ENCODE data around the gene TRIM6. TPM values are rescaled to one million over a fixed set of nuclear protein-coding genes. Genes with fewer than 3 reads are reported as not detected.

TRIM6 gene
- total RNA-seq, 1 donor from 2014 or later: 0.64 TPM

Other genes starting within 250 kb of the TRIM6 start
- gene OR51B6, start 245.1 kb upstream of the TRIM6 start, total RNA-seq (ENCODE audit: unreplicated experiment): not detected
- gene OR51M1, start 212.8 kb upstream of the TRIM6 start, total RNA-seq (ENCODE audit: unreplicated experiment): not detected
- not detected for gene OR51Q1, start 174.5 kb upstream of the TRIM6 start, total RNA-seq (ENCODE audit: unreplicated experiment)
- not detected for gene OR51I1, start 155.1 kb upstream of the TRIM6 start, total RNA-seq (ENCODE audit: unreplicated experiment)
- not detected for gene OR51I2, start 147.3 kb upstream of the TRIM6 start, total RNA-seq (ENCODE audit: unreplicated experiment)
- gene OR52D1, start 108.0 kb upstream of the TRIM6 start, total RNA-seq (ENCODE audit: unreplicated experiment): not detected
- gene UBQLN3, start 86.7 kb upstream of the TRIM6 start, total RNA-seq (ENCODE audit: unreplicated experiment): not detected
- not detected for gene UBQLNL, start 79.9 kb upstream of the TRIM6 start, total RNA-seq (ENCODE audit: unreplicated experiment)
- not detected for gene OR52H1, start 48.1 kb upstream of the TRIM6 start, total RNA-seq (ENCODE audit: unreplicated experiment)
- gene OR52B6, start 15.8 kb upstream of the TRIM6 start, total RNA-seq (ENCODE audit: unreplicated experiment): not detected
- gene TRIM34, start 28.4 kb downstream of the TRIM6 start, total RNA-seq (ENCODE audit: unreplicated experiment): not detected
- 2.6 TPM for gene TRIM5, start 88.4 kb downstream of the TRIM6 start, total RNA-seq (ENCODE audit: unreplicated experiment)
- 5.0 TPM for gene TRIM22, start 93.2 kb downstream of the TRIM6 start, total RNA-seq (ENCODE audit: unreplicated experiment)
- not detected for gene OR56B1, start 139.8 kb downstream of the TRIM6 start, total RNA-seq (ENCODE audit: unreplicated experiment)
- gene OR52N4, start 157.6 kb downstream of the TRIM6 start, total RNA-seq (ENCODE audit: unreplicated experiment): not detected
- gene OR52N5, start 186.7 kb downstream of the TRIM6 start, total RNA-seq (ENCODE audit: unreplicated experiment): not detected
- not detected for gene OR52N1, start 194.6 kb downstream of the TRIM6 start, total RNA-seq (ENCODE audit: unreplicated experiment)
- not detected for gene OR52N2, start 212.3 kb downstream of the TRIM6 start, total RNA-seq (ENCODE audit: unreplicated experiment)
- gene OR52E6, start 245.3 kb downstream of the TRIM6 start, total RNA-seq (ENCODE audit: unreplicated experiment): not detected

Data from glutamatergic neuron (in vitro differentiated cells).